ENCODE data around the gene KCNAB1. TPM values are rescaled to one million over a fixed set of nuclear protein-coding genes. Genes with fewer than 3 reads are reported as not detected.

KCNAB1 gene
- total RNA-seq, 1 experiment from 2014 or later: 1.0 TPM

DNA sequence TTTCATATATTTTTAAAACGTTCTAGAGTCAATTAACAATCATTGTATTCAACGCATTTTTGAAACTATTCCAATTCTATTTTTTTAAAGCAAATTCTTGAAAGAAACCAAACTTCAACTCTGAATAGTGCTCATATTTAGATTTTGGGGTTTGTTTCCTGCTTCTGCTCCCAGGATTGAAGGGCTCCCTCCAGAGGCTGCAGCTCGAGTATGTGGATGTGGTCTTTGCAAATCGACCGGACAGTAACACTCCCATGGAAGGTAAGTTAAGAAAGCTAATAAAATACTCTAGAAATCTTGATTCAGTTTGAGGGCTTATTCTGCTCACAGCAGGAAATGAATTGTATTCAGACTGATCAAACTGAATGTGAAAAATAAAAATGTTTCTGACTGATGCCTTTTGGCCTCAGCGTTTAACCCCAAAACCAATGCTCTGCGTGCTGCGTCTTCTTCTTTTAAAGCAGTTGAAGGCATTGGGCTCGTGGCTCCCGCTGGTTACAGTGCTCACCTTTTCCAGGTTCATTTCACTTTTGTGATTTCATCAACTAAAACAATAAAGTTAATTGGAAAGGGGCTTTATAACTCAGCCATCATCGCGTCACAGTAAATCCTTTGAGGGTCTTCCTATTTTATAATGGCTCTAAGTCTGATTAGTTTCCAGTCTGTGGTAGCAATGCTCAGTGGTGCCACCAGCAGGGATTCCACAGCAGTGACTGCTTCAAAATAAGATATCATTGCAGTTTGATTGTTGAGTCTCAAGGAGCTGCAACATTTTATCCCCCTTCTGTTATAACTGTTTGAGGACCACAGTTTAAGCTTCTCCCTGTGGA, 354.4 kb downstream of the KCNAB1 start:
- Mint-ChIP-seq H3K27ac (no peak overlapping the region), H3K9me3 (no peaks in the 10 kb centered on the region), H3K4me1 (peaks cover 9% of the 10 kb centered on the region), H3K27me3 (ENCODE audit: low read depth) (no peaks in the 10 kb centered on the region), H3K4me3 (peak overlapping the region; percentile 60), H3K36me3 (no peaks in the 10 kb centered on the region)
- TF ChIP-seq PRRX2 (CRISPR knock-in tag; IDR thresholded peaks at IDR 0.05): no peak
- TF ChIP-seq, protein P1, sequence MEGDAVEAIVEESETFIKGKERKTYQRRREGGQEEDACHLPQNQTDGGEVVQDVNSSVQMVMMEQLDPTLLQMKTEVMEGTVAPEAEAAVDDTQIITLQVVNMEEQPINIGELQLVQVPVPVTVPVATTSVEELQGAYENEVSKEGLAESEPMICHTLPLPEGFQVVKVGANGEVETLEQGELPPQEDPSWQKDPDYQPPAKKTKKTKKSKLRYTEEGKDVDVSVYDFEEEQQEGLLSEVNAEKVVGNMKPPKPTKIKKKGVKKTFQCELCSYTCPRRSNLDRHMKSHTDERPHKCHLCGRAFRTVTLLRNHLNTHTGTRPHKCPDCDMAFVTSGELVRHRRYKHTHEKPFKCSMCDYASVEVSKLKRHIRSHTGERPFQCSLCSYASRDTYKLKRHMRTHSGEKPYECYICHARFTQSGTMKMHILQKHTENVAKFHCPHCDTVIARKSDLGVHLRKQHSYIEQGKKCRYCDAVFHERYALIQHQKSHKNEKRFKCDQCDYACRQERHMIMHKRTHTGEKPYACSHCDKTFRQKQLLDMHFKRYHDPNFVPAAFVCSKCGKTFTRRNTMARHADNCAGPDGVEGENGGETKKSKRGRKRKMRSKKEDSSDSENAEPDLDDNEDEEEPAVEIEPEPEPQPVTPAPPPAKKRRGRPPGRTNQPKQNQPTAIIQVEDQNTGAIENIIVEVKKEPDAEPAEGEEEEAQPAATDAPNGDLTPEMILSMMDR (IDR thresholded peaks at IDR 0.05): 0 out of 2 replicates have a peak, but pooled peaks have one; percentile 26
- peak; percentile 53 for DNase-seq (ENCODE audit: low spot score)
- POLR2A ChIA-PET: interaction anchor here (1.2 kb wide), 1 partner anchor 11 kb away, joined by 3 read pairs; no protein-coding TSS in a partner anchor
- CTCF ChIA-PET: interaction anchor here (0.6 to 3.6 kb wide), 41 partner anchors 8 to 756 kb away, joined by 3 to 57 read pairs (median 5); partner anchors contain the start of gene KCNAB1
- peak; percentile 88 for ATAC-seq

GRCh38 chr3:156477323-156477722, 356.9 kb downstream of the KCNAB1 start:
- Mint-ChIP-seq H3K27ac (no peak overlapping the region), H3K9me3 (no peaks in the 10 kb centered on the region), H3K36me3 (no peaks in the 10 kb centered on the region), H3K4me1 (peaks cover 2% of the 10 kb centered on the region), H3K4me3 (no peak overlapping the region), H3K27me3 (ENCODE audit: low read depth) (no peaks in the 10 kb centered on the region)
- DNase-seq (ENCODE audit: low spot score) (no peak), ATAC-seq (peak; percentile 59)
- CTCF ChIA-PET: no interaction called here
- TF ChIP-seq OVOL2 (CRISPR knock-in tag; IDR thresholded peaks at IDR 0.05; ENCODE audit: borderline replicate concordance) (no peak), TEAD4 (CRISPR knock-in tag; IDR thresholded peaks at IDR 0.05) (no peak), IRF2 (CRISPR knock-in tag; IDR thresholded peaks at IDR 0.05; ENCODE audit: borderline replicate concordance, low read depth) (no peak), ARID4B (CRISPR knock-in tag; IDR thresholded peaks at IDR 0.05; ENCODE audit: borderline replicate concordance) (no peak), ATF1 (CRISPR knock-in tag; IDR thresholded peaks at IDR 0.05) (no peak), SMAD3 (CRISPR knock-in tag; IDR thresholded peaks at IDR 0.05; ENCODE audit: borderline replicate concordance) (no peak)
- TF ChIP-seq, protein P2, sequence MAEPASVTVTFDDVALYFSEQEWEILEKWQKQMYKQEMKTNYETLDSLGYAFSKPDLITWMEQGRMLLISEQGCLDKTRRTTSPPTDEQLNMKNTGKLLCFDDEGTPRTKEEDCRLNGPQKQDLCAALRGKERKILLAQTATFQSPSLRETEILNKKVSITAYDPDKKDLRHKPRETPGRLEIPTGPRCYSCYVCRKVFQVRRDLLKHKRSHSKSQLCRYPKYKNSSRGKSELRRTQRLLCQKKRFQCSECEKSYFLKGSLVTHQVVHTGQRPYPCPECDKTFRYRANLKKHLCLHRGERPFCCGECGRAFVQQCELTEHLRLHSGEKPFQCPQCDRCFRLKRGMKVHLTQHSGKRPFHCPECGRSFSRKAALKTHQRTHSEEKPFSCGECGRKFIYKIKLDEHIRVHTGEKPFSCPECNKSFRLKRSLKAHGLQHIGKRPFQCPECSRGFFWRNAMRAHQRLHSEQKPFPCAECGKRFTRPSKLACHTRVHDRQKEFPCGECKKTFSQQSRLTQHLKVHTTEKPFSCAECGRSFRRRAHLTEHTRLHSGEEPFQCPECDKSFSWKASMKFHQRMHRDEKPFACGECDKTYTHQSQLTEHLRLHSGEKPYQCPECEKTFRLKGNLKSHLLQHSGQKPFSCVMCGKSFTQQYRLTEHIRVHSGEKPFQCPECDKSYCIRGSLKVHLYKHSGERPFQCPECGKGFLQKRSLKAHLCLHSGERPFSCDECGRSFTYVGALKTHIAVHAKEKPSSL (CRISPR knock-in tag; conservative IDR thresholded peaks at IDR 0.05): no peak
- POLR2A ChIA-PET: no interaction called here

GRCh38 chr3:156478891-156479290, 358.5 kb downstream of the KCNAB1 start:
- DNase-seq (ENCODE audit: low spot score) (no peak), ATAC-seq (no peak)
- CTCF ChIA-PET: interaction anchor here (1.6 kb wide), 1 partner anchor 29 kb away, joined by 4 read pairs; no protein-coding TSS in a partner anchor
- Mint-ChIP-seq H3K36me3 (no peaks in the 10 kb centered on the region), H3K9me3 (no peaks in the 10 kb centered on the region), H3K27ac (no peak overlapping the region), H3K4me3 (no peak overlapping the region), H3K4me1 (peaks cover 3% of the 10 kb centered on the region), H3K27me3 (ENCODE audit: low read depth) (no peaks in the 10 kb centered on the region)
- TF ChIP-seq ZNF512 (CRISPR knock-in tag; IDR thresholded peaks at IDR 0.05; ENCODE audit: borderline replicate concordance): no peak
- TF ChIP-seq GABPB1 (CRISPR knock-in tag; IDR thresholded peaks at IDR 0.05): no peak
- TF ChIP-seq, protein P3, sequence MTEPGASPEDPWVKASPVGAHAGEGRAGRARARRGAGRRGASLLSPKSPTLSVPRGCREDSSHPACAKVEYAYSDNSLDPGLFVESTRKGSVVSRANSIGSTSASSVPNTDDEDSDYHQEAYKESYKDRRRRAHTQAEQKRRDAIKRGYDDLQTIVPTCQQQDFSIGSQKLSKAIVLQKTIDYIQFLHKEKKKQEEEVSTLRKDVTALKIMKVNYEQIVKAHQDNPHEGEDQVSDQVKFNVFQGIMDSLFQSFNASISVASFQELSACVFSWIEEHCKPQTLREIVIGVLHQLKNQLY (CRISPR knock-in tag; IDR thresholded peaks at IDR 0.05): no peak
- no peak for TF ChIP-seq ZBTB43 (CRISPR knock-in tag; IDR thresholded peaks at IDR 0.05)
- POLR2A ChIA-PET: no interaction called here

All from WTC11 (cell line).